Left cardiac atrium (tissue), 4 donors: ENCODE results near the gene LDLRAD3. TPM values are rescaled to one million over a fixed set of nuclear protein-coding genes. Genes with fewer than 3 reads are reported as not detected.
A peak's percentile ranks its signal among the peaks of the same experiment; 100 is the strongest.
"Not testable (repeated sequence)": the region's sequence is repeated elsewhere in the genome, so short reads cannot be mapped to it uniquely, and the experiment has no call there.

Experiments used
- ATAC-seq, 2 donors: fragments of 200-7000 bp; cut with Tn5 transposase; one replicate each; pipeline ENCODE4 v1.9.1; 2020; ENCODE audit warnings: mild to moderate bottlenecking in 2 of 2, moderate library complexity in 2 of 2
- DNase-seq: peaks from one replicate; pipeline ENCODE4 v3.0.0-alpha.2; 2020
- intact Hi-C, 2 donors: fragments of 100-400 bp; cut with DNase I; formaldehyde crosslinking; loops; one replicate each; pipeline versions ENCODE4 v1.14.1 to v1.15.1; 2022 to 2023
- long read RNA-seq: library from polyadenylated mRNA; unstranded; transcript quantifications from one replicate; pipeline ENCODE4 v2.0.0, GENCODE V29; 2021
- total RNA-seq, 2 donors: library from RNA; stranded (reverse); fragmentation: NEBNext Ultra II Directional; extraction: Animal tissue kit (Norgen Biotek cat#: 25700); gene quantifications; one replicate each; pipeline ENCODE4 v1.2.1, GENCODE V29; 2021
- donor health status: DM: no; HTN: yes; CAD: no.
- donor health status: DM: no; HTN: yes; CAD: no; lungs with severe emphysema.
- donor health status: DM: yes; HTN: yes; CAD: no.
- donor health status: Dilated cardiomyopathy.

Gene LDLRAD3
- total RNA-seq = 10 to 100 TPM in 1 of 2 donors, 1 to 10 TPM in 1; 4.7 to 10.8 TPM
- long read RNA-seq, partial matches to known transcripts = 3 of 6 reads
- long read RNA-seq, other reads (novel, unspliced or antisense) = 3 of 6 reads

GRCh38 chr11:35943713-35944502 lies at the start of gene LDLRAD3:
Gene LDLRAD3 (plus strand): TSS chr11:35944062. CDS start chr11:35944099, 37 bp downstream.
- DNase-seq = peak; percentile 83
- peak; percentile 90 to 95 for ATAC-seq
- intact Hi-C loops = no loop called here

- ATAC-seq = no peak
- intact Hi-C loops = loop anchor here in 1 of 2 donors (10.0 kb wide), 1 partner anchor 62 kb away; no protein-coding TSS in a partner anchor
- no peak for DNase-seq
These were observed 46.8 kb upstream of the LDLRAD3 start for GRCh38 chr11:35897019-35897418.

- DNase-seq = no peak
- intact Hi-C loops = no loop called here
- no peak for ATAC-seq
These were observed 40.9 kb upstream of the LDLRAD3 start for GRCh38 chr11:35902961-35903360.

GRCh38 chr11:35905646-35906276 lies 38.1 kb upstream of the LDLRAD3 start:
- no peak for ATAC-seq
- no peak for DNase-seq
- intact Hi-C loops = no loop called here

- intact Hi-C loops = no loop called here
- DNase-seq = no peak
- ATAC-seq = no peak
These were observed 37.6 kb upstream of the LDLRAD3 start for GRCh38 chr11:35906277-35906661.

GRCh38 chr11:35906681-35907080 lies 37.2 kb upstream of the LDLRAD3 start:
- DNase-seq = no peak
- no peak for ATAC-seq
- intact Hi-C loops = no loop called here

GRCh38 chr11:35907648-35908431 lies 36.0 kb upstream of the LDLRAD3 start:
- intact Hi-C loops = no loop called here
- ATAC-seq (peak in 1 of 2 donors; percentile 39), DNase-seq (no peak)

- ATAC-seq, intact Hi-C loops, DNase-seq: not testable (repeated sequence)
These were observed 35.5 kb upstream of the LDLRAD3 start for GRCh38 chr11:35908432-35908771.

GRCh38 chr11:35909511-35910265 lies 34.2 kb upstream of the LDLRAD3 start:
- DNase-seq (no peak), ATAC-seq (no peak)
- intact Hi-C loops = no loop called here

GRCh38 chr11:35911013-35911412 lies 32.8 kb upstream of the LDLRAD3 start:
- intact Hi-C loops = no loop called here
- ATAC-seq (no peak), DNase-seq (no peak)

- DNase-seq (no peak), ATAC-seq (no peak)
- intact Hi-C loops = no loop called here
These were observed 32.2 kb upstream of the LDLRAD3 start for GRCh38 chr11:35911616-35912165.

GRCh38 chr11:35912436-35912835 lies 31.4 kb upstream of the LDLRAD3 start:
- intact Hi-C loops, ATAC-seq, DNase-seq: not testable (repeated sequence)

GRCh38 chr11:35912883-35913624 lies 30.8 kb upstream of the LDLRAD3 start:
- ATAC-seq (no peak), DNase-seq (no peak)
- intact Hi-C loops = no loop called here

GRCh38 chr11:35914816-35915215 lies 29.0 kb upstream of the LDLRAD3 start:
- no peak for ATAC-seq
- intact Hi-C loops = no loop called here
- no peak for DNase-seq

GRCh38 chr11:35916270-35916669 lies 27.6 kb upstream of the LDLRAD3 start:
- ATAC-seq (no peak), DNase-seq (no peak)
- intact Hi-C loops = no loop called here

GRCh38 chr11:35917676-35918075 lies 26.2 kb upstream of the LDLRAD3 start:
- ATAC-seq = no peak
- DNase-seq = no peak
- intact Hi-C loops = no loop called here

- DNase-seq (no peak), ATAC-seq (no peak)
- intact Hi-C loops = no loop called here
These were observed 25.1 kb upstream of the LDLRAD3 start for GRCh38 chr11:35918716-35919115.

GRCh38 chr11:35919244-35919643 lies 24.6 kb upstream of the LDLRAD3 start:
- intact Hi-C loops = no loop called here
- DNase-seq (no peak), ATAC-seq (no peak)
